GM19452 (cell line): ENCODE measurements around the gene SDK2.

Experiments used
- ATAC-seq: cut with Tn5 transposase; IDR thresholded peaks from one replicate; pipeline ENCODE4 v1.9.1; 2021; ENCODE audit not compliant: unreplicated experiment

The SDK2 gene

DNA sequence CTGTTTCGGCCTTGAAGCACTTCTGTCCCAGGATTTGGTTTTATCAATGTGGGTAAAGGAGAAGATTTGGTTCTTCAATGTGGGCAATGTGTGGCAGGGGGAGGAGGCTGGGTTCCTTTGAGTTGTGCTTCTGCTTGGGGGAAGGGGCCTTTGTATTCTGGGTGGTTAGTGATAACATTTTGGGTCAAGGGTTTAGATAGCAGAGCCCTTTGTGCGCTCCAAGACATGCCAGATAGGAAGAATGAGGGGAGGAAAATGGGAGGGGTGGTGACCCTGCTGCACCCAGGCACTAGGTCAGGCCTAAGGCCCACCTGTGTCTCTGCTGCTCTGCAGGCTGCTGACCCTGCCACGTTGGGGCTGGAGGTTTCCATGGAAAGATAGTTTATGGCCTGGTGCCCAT lies 292.5 kb downstream of the SDK2 start:
- ATAC-seq: no peak

- ATAC-seq: no peak
These were observed 293.4 kb downstream of the SDK2 start for GRCh38 chr17:73350864-73351263.

DNA sequence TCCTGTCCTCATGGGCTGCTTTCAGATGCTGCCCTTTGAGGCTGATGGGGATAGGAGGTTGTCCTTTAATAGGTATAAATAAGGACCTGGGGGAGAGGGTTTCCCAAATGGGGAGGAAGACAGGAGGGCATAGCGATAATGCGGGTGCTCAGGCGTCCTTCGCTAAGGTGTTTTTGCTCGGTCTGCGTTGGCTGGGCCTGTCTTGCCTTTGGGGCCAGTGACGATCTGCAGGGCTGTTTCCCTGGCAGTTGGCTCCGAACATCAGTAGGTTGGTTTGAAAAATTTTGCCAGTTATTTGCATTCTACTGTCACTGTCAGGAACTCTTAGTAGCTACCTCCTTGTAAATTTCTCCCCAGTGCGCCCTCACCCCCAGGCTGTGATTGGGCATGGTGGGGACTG lies 294.6 kb downstream of the SDK2 start:
- ATAC-seq: no peak

- ATAC-seq: no peak
These were observed 295.1 kb downstream of the SDK2 start for GRCh38 chr17:73349138-73349537.

GRCh38 chr17:73348829-73349095 lies 295.5 kb downstream of the SDK2 start:
- no peak for ATAC-seq

GRCh38 chr17:73348018-73348828 lies 296.0 kb downstream of the SDK2 start:
- no peak for ATAC-seq

GRCh38 chr17:73347351-73347750 lies 296.9 kb downstream of the SDK2 start:
- ATAC-seq: no peak

GRCh38 chr17:73346501-73347162 lies 297.6 kb downstream of the SDK2 start:
- no peak for ATAC-seq

GRCh38 chr17:73343739-73344454 lies 300.3 kb downstream of the SDK2 start:
- ATAC-seq: no peak

DNA sequence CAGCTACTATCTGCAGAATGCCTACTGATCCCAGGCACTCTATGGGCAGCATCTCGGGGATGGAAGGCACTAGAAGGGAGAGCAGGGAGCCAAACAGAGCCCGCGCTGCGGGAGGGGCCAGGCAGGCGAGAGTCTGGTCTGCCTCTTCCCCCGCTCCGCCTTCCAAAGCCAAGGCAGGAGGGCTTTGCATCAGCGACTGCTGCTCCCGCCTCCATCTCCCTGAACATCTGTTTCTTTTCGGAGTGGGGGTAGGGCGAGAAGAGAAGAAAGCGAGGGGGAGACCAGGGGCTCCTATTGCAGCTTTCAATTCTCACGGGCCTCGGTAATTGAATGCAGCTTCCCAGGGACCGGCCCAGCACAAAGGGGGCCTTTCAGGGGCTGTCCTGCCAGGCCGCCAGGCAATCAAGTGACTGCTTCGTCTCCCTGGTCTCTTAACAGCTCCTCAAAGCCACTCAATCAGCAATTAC lies 301.0 kb downstream of the SDK2 start:
- ATAC-seq: no peak

- ATAC-seq: no peak
These were observed 301.6 kb downstream of the SDK2 start for GRCh38 chr17:73342541-73343167.

- ATAC-seq: no peak
These were observed 302.2 kb downstream of the SDK2 start for GRCh38 chr17:73342050-73342522.

- ATAC-seq: no peak
These were observed 302.7 kb downstream of the SDK2 start for GRCh38 chr17:73341350-73342049.

- ATAC-seq: no peak
These were observed 304.1 kb downstream of the SDK2 start for GRCh38 chr17:73340093-73340596.

- ATAC-seq: no peak
These were observed 305.6 kb downstream of the SDK2 start for GRCh38 chr17:73338566-73339197.

- no peak for ATAC-seq
These were observed 306.2 kb downstream of the SDK2 start for GRCh38 chr17:73338050-73338521.

GRCh38 chr17:73337330-73337710 lies 306.9 kb downstream of the SDK2 start:
- no peak for ATAC-seq

DNA sequence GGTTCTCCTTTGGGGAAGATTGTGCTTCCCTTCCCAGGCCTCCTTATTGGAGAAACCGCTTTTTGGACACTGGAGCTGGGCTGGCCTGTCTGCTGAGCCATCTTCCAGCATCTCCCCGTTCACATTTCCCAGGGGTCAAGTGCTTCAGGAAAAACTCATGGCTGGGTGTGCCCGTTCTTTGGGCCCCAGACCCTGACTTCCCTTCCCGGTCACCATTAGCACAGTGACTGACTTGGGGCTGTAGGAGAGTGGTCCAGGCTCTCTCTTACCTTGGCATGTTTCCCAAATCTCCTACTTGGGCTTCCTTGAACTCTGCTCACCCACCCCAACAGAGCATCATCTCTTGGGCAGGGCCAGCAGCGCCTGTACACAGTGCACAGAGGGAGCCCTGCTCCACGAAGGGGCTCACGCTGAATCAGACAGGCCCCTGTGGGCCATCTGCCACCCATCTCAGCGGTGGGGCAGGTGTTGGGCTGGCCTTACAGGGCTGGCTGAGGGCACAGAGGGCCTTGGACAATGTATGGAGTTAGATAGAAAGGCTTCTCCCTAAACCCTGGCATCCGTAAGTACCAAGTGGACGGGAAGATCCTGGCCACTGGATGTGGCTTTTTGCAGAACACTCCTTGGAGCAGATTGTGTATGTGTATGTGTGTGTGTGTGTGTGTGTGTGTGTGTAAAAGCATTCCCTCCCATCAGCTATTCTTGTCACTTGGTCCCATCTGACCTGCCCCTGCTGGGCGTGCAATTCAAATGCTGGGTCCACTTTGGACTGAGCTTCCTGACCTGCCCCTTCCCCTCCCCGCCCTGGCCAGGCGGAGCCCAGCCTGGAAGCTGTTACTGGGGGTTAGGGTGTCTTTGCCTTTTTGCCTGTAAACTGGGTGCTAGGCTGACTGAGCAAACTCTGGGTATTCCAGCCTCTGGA lies 307.6 kb downstream of the SDK2 start:
- no peak for ATAC-seq
